DMS114 treated with DMSO at 0.1 percent for 48 hours (cell line): Measurements from ENCODE around the gene NUDT14.

Experiments used
- DNase-seq: peaks from one replicate; lab custom pipeline; 2025; ENCODE audit not compliant: unreplicated experiment; lab: John Stamatoyannopoulos, UW

NUDT14 gene

GRCh38 chr14:105148604-105149145 is 32.4 kb downstream of the NUDT14 start:
- no peak for DNase-seq

GRCh38 chr14:105147671-105148603 is 33.2 kb downstream of the NUDT14 start:
- no peak for DNase-seq

DNA sequence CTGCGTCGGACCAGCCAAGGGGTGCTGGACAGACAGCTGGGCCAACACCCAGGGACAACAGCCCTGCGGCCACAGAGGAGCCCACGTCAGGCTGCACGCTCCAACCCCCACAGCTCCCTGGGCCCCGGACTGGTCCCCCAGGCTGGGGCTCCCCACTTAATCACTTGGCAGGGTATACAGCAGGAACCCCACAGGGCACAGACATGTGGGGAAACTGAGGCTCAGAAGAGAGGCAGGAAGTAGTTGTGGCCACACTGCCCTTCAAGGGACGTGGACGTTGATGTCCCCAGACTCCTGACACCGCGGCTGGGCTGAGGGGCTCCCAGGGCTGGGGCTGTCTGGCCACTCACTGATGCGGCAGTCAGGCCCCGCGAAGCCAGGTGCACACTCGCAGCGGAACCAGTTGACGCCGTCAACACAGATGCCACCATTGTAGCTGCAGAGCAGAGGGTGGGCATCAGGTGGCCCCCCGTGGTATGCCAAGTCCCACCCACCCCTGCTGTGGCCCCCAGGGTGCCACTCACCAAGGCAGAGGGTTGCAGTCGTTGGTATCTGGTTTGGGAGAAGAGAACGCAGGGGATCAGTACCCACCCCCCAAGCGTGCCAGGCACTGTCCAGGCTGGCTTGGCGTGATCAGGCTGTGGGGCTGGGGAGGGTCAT is 34.0 kb downstream of the NUDT14 start:
- DNase-seq: no peak

GRCh38 chr14:105146181-105146975 is 34.7 kb downstream of the NUDT14 start:
- no peak for DNase-seq

DNA sequence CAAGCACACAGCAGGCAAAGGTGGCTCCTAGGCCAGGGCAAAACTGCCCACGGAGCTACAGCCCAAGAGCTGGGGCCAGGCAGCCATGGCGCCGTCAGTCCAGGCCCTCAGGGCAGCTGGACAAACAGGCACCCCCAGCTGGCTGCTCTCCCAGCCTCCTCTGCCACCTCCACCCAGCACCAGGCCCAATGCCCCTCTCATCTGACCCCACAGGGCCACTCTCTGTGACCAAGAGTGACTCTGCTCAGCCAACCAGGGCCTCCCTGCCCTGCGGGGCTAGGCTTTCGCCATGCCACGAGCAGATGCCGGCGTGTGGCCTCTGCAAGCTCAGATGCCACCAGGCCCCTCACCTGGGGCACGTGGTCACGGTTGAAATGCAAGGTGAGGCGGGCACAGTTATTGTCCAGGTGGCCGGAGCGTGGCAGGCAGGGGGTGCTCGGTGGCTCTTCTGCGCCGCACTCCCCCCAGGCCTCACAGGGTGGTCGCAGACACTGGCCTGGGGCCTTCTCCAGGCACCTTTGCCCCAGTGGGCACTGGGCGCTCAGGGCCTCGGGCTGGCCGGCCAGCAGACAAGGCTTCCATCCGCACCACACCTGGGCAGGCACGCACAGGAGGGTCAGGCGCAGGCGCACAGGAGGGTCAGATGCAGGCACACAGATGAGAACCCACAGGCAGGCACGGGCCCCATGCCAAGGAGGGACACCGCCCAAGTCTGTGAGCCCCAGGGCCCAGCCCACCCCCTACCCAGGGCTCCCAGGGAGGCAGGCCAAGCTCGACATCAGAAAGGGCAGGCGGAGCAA is 35.5 kb downstream of the NUDT14 start:
- no peak for DNase-seq

- no peak for DNase-seq
Measured at GRCh38 chr14:105144666-105145380, 36.3 kb downstream of the NUDT14 start.

GRCh38 chr14:105144026-105144665 is 37.0 kb downstream of the NUDT14 start:
- DNase-seq: no peak

DNA sequence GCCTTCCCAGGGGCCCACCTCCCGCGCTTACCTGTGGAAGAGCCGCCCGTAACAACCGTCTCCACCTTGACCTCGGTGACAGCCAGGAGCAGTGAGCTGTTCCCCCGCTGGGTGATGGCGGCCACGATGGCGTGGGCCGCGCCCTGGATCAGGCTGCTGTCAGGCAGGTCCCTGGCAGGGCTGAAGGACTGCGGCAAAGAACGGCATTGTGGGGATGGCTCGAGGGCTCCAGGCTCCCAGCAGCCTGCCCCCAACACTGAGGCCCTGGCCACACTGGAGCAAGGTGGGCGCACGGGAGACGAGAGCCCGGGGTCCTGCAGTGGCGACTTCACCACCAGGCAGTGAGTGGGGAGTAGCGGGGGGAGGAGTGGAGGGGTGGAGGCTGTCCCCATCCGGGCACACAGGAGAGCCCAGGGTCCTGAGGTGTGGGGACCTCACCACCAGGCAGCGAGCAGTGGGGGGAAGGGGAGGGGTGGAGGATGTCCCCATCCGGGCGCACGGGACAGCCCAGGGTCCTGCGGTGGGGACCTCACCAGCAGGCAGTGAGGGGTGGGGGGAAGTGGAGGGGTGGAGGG is 37.6 kb downstream of the NUDT14 start:
- DNase-seq: no peak

- no peak for DNase-seq
Measured at GRCh38 chr14:105142651-105143450, 38.3 kb downstream of the NUDT14 start.

GRCh38 chr14:105141486-105142281 is 39.4 kb downstream of the NUDT14 start:
- DNase-seq: no peak

DNA sequence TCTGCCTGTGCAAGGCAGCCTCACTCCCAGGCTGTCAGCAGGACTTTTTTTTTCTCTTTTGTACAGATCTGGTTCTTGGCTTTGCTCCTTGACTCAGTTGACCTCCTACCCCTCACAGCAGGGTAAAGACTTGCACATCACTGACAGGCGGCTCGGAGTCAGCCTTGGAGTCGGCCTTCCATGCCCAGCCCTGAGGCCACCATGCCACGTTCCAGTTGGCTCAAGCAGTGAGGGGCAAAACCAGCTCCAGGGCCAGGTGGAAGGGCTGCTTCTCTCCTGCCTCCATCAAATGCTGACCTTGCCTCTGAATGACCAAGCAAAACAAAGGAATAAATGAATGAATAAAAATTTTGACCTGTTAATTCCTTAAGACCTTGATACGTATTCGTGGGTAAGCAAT is 40.1 kb downstream of the NUDT14 start:
- DNase-seq: no peak

GRCh38 chr14:105140581-105140980 is 40.5 kb downstream of the NUDT14 start:
- no peak for DNase-seq

- no peak for DNase-seq
Measured at GRCh38 chr14:105139831-105140239, 41.3 kb downstream of the NUDT14 start.

DNA sequence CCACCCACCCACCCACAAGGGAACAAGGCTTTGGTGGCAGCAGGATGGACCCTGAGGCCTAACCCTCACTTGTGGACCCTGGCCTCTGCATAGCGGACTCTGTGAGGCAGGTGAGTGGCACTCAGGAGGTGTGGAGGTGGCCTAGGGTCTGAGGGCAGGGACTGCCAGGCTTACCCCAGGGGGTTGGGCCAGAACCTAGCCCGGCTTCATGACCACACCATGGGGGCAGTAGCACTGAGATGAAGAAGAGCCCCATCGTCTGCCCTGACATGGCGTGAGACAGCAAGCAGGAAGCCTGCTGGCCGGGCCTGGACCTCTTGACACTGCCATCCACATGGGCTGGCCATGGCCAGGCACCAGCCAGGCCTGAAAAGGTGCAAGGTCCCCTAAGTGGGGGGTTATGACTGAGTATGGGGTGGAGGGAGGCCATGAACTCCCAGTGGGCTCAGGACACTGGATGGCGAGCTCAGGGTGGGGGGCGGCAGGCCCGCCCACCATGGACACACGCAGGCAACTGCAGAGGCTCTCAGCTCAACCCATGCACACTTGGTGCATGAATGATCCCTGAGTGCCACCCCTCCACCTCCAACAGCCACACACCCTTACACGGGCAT is 41.8 kb downstream of the NUDT14 start:
- DNase-seq: no peak

- no peak for DNase-seq
Measured at GRCh38 chr14:105138551-105139111, 42.5 kb downstream of the NUDT14 start.

DNA sequence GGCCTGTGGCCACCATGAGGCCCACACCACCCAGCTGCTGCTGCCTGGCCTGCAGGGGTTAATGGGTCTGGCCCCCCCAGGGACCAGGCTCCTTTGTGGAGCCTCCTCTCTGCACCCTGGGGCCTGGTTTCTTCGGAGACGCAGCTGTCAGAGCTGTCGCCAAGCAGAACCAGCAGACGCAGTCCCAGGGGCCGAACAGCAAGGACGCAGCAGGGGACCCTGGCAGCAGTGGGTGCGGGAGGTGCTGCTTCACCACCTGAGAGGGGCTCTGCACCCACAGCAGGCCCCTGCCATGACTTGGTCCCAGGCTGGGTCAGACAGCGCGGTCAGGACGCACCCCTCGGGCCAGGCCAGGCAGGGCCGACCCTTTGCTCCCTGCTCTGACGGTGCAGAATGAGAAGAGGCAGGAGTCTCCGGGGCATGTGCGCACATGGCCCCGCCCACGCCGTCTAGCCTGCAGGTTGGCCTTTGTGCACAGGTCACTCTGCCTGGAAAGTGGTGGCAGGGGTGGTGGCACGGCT is 43.0 kb downstream of the NUDT14 start:
- DNase-seq: no peak
